KBM-7 (cell line): ENCODE results near the gene DENND1A.

Experiments used
- DNase-seq: peaks from one replicate; pipeline ENCODE4 v3.0.0-alpha.2; 2015
- in situ Hi-C: fragments of 300-500 bp; cut with MboI; formaldehyde crosslinking; loops from 2 replicates; pipeline ENCODE4 v1.14.3; 2020; ENCODE audit warnings: low sequenced_read_pairs, low pct_unique_long_range_greater_than_20kb, mixed read lengths

Gene DENND1A

GRCh38 chr9:123796618-123797484 lies 133.1 kb downstream of the DENND1A start:
- no peak for DNase-seq
- in situ Hi-C loops = no loop called here

DNA sequence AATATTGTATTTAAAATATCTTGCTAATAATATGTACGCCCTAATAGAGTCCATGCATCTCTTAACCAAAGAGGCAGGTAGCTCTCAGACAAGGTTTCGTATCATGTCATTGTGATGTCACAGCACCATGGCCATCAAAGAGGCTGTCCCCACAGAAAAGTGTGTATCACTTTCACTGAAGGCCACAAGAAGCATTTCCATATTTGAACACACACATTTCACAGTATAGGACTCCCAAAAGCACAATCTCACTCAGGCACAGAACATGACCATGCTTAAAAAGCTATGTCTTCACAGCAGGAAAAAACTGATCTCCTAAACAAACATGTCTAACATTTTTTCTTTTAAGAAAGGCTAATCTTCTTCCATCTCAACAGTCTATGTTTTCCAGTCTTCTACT lies 133.8 kb downstream of the DENND1A start:
- DNase-seq = no peak
- in situ Hi-C loops = no loop called here

DNA sequence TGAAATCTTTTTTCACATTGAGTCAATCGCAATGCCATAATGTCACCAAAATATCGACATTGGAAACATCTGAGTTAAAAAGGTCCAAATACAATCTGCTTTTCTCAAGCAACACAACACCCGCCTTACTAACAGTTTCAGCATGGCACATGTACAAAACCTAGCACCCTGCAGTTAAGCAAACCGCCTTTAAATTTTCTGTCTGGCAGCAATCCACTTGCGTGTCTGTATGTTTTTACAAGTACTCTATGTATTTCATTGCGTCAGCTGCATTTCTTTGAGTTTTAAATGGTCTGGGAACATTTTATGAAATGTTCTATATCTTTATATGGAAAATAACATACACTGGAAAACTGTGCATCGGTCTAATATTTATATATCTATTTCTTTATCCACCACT lies 134.6 kb downstream of the DENND1A start:
- in situ Hi-C loops = no loop called here
- DNase-seq = no peak

DNA sequence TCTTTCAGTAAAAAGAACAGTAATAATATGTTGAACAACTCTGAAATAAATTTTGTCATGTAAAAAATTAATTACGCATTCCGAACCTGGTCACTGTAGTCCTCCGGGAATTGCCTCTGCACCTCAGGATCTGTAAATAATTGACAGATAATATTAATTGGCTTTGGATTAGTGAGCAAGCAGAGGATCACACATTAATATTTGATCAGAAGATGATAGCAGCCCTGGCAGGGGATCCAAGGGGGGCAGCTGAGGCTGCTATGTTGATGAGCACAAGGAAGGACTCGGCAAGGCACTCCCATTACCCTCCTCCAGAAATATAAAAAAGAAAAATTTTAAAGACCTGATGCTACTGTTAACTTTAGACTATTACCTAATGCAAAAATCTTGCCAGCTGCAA lies 137.4 kb downstream of the DENND1A start:
- in situ Hi-C loops = no loop called here
- DNase-seq = no peak

DNA sequence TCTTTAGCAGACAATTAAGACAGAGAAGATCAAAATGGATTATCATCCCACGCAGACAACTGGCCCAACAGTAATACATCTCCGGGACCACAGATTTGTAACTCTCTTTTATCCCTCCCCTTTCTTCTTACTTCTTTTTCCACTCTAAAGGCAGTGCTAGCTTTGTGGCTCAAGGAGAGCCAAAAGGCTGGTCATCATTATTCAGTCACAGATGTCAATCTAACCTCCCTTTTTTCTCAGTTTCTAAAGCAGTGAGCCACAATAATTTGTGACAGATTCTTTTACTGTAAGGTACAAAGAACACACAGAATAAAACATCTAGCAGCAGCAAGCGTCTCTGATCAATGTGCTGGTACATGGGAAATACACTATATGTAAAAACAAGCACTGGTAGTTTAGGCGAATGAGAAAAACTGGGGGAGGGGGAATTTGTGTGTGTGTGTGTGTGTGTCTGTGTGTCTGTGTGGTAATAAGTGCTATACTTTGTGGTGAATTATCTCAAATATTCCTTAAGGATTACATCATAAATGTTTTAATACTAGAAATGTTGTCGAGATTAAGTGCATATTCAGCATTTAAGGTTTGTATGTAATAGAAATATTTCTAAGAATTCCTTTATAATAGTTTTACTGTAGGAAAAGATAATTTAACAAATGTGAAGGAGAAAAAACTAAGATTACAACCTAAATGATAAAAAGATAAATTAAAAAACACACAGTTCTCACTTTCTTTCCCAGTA lies 140.2 kb downstream of the DENND1A start:
- in situ Hi-C loops = no loop called here
- no peak for DNase-seq

GRCh38 chr9:123787416-123787815 lies 142.5 kb downstream of the DENND1A start:
- DNase-seq = no peak
- in situ Hi-C loops = no loop called here

- DNase-seq = no peak
- in situ Hi-C loops = no loop called here
These were observed 145.4 kb downstream of the DENND1A start for GRCh38 chr9:123784518-123784917.

DNA sequence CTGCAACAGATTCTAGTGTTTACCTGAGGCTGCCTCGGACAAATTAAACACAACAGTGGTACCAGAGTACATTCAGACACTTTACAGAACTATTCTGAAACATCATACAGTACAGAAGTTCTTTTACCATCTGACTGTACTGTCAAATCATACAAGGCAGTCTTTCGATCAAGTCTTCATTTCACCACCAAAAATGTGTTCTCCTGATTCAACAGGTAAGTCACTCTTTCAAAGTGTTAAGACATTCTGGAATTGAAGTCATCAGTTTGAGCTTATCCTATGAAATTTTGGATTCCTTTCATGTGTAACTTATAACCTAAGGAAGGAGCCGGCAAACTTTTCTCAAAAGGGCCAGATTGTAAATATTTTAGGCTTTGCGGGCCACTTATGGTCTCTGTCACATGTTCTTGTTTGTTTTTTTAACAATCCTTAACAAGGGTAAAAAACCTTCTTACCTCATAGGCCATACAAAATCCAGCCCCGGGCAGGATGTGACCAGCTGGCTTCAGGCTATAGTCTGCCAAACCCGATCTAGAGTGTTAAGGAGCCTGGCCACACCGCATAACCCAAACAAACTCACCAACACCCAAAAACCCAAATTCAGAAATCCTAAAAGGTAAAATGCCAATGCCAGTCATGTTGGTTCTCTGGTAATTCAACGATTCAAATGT lies 151.6 kb downstream of the DENND1A start:
- DNase-seq = no peak

DNA sequence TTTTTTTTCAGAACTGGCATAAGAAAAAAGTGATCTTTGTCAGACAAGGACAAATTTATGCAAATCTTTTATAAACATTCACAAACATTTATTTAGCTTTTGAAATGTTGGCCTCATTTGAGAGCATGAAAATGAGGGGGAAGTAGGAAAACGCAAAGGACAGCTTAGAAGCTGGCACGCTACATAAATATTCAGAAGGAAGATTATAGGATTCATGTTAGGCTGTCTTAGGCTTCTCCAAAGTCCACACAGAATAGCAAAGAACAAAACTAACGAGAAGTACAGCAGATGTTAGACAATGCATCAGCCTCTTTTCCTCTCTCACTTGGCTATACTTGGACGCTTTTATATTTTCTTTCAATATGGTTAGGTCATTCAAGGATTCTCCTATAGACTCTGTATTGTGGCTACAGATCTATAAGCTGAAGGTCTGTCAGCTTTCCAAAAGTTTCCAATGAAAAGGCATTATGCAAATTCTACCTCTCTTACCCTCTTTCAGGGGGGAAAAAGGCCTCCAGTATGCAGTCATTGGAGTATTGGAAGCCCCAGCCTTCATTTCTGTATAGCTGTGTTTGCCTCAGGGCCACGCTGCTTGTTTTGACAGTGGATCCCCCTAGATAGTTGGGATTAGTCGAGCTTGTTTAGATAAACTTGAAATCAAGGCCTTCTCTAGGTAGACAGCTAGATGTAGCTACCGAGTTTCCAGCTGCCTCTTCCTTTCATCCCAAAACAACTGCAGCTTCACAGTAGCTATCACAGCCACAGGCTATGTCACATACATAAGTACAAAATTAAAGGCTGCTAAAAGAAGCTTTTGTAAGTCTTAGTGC lies 153.0 kb downstream of the DENND1A start:
- in situ Hi-C loops = no loop called here
- DNase-seq = no peak

More for the DNA sequence above, 151.6 kb downstream of the DENND1A start:
- in situ Hi-C loops = no loop called here

DNA sequence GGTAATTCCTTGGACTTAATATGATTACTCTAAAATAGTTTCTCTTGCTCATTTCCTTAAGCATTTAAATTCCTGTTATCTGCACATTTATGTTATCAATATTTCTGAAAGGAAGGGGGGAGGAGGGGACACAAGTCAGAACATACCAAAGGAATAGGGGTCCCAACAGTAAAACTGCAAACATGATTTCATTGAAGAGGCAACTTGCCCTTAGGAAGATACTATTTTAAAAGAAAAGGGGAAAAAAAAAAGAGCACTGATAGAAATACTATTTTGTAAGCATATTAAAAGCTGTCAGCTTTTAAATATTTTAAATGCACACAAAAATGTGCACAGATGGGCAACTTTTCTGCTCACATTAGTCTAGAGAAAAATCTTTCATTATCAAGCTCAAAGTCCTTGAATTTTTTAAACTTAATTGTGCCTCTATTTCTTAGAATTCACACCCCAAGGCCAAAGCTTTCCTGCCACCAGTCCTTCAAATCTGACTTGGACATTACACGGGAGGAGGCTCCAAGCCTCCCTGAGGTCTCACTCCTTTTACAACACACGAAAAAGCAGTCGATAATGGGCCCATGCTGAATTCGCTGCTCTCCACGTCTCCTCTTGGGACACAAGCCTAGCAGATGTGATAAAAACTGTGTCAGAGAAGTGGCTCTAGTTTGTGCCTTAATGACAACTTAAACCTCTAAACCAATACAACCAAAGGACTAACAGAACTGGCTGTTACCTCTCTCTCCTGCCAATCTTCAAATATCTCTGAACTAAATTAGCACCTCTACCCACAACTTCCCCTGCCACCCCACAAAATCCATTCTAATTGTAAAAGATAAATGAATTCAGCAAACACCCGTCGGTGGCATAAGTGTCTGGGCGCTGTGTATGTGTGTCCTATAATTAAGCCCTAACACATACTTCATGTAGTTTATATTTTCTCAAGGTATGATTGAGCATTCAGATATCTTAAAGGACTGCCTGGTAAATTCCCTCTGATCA lies 154.3 kb downstream of the DENND1A start:
- peak; percentile 2 for DNase-seq
- in situ Hi-C loops = no loop called here

DNA sequence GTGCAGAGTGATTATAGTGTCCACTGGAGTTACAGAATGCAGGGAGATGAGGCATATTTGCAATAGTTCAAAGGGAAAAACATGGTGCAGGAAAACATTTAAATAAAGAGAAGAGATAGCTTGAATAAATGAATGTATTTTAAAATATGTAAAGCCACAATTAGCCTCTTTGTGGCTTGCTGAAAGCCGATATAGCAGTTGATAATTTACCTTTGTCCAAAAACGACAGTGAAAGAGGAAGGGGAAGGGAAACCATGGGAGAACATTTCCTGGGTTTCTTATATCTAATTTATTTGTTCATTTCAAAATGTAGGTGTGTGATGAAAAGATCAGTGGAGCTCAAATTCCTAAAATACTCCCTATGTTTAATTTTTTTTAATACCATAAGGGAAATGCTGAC lies 156.1 kb downstream of the DENND1A start:
- DNase-seq = no peak
- in situ Hi-C loops = no loop called here

- DNase-seq = no peak
- in situ Hi-C loops = no loop called here
These were observed 157.0 kb downstream of the DENND1A start for GRCh38 chr9:123772967-123773366.

DNA sequence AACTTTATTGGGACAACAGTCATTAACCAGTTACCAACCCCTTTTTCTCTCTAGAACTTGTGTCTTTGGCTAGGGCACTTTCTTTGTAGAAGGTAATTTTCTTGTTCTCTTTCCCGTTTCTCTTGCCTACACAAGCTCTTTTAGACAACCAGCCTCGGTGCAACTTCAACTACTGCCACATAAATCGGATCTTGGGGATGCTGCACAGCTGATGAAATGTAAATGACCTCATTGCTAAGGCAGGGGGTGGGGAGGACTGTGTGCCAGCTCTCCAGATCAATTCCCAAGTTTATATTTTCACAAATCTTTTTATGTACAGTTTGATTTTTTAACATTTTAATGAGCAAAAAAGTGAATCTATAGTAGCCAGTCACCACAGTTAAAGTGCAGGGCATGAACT lies 157.6 kb downstream of the DENND1A start:
- in situ Hi-C loops = no loop called here
- DNase-seq = no peak

- in situ Hi-C loops = no loop called here
- DNase-seq = no peak
These were observed 158.2 kb downstream of the DENND1A start for GRCh38 chr9:123771690-123772089.

- DNase-seq = no peak
- in situ Hi-C loops = no loop called here
These were observed 160.2 kb downstream of the DENND1A start for GRCh38 chr9:123769719-123770118.

DNA sequence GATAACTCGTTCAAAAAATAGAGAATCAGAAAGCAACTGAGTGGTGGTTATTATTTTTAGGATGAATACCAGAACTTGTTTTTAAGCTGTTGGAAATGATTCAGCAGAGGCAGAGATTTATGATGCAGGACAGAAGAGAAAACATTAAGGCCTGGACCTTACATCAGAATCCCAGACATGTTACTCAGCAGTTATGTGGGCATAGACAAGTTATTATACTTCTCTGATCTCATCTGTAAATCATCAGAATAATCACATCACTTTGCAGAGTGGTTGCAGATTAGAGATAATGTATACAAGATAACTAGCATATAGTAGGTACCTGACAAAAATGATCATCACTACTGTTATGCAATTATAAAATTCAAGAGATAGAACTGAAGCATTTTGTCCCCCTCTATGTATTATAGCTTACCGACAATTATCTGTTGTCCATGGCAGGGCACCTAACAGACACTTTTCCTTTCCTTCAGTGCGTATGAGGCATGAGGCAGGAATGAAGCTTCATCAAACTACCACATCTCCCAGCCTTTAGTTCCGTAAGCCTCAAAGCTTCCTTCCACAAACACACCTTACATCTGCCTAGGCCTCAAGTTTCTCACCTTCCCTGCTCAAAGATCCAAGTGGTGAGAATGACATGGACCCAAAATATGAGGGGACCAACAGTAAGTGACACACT lies 165.9 kb downstream of the DENND1A start:
- DNase-seq = no peak
- in situ Hi-C loops = no loop called here

- in situ Hi-C loops = no loop called here
- no peak for DNase-seq
These were observed 167.9 kb downstream of the DENND1A start for GRCh38 chr9:123761905-123762605.
